Ishikawa (cell line): Measurements from ENCODE around the gene KIF13A.

Experiments
- MAX ChIP-seq: IDR thresholded peaks from 2 replicates; pipeline ENCODE4 v1.6.1; 2012
- RAD21 ChIP-seq: IDR thresholded peaks from 2 replicates; pipeline ENCODE4 v1.6.1; 2012; ENCODE audit warnings: low read depth
- TCF12 ChIP-seq: IDR thresholded peaks from 2 replicates; pipeline ENCODE4 v1.6.1; 2012; ENCODE audit warnings: low read depth

DNA sequence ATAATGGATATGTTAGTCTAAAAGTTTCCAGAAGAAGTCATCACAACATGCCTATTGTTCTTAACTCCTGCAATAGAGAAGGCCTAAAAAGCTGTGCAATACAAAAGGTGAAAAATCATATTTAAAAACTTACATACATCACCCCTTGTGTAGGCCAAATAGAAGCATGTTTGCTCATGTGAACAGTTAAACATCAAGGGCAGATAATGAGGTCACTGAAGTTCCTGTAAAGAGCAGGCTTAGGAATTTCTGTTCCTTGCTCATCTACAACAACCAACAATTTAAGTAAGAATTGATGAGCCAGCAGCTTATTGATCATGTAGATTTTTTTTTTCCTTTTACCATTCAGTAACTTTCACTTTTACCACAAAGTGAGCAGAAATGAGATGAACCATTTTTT is 273.3 kb downstream of the KIF13A start:
- TF ChIP-seq MAX (no peak), RAD21 (no peak), TCF12 (no peak)
